Activated T-cell treated with anti-CD3 and anti-CD28 coated beads for 1 hour (primary cell): ENCODE results near the gene MED1.

Experiments
- DNase-seq: peaks from one replicate; pipeline ENCODE4 v3.0.0-alpha.2; 2020; ENCODE audit warnings: low read depth

MED1 gene

GRCh38 chr17:39364236-39365025 is 86.6 kb downstream of the MED1 start:
- DNase-seq: no peak

- DNase-seq: no peak
Measured at GRCh38 chr17:39361064-39361463, 90.0 kb downstream of the MED1 start.

DNA sequence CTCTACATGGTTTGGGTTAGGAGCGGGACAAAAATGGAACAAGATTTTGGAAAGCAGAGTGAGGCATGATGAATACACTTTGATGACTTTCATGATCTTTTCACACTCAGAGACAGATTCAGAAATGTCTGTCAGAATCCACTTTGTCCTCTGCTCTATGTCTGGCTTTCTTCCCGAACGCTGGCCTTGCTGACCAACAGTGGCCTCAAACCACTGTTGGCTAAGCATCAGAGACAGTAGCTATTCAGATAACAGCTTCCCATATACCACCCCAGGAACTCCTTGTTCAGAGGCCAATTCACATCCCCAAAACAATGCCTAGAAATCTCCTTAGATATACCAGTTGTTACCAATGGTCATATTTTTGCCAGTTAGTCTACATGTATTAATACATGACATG is 90.5 kb downstream of the MED1 start:
- no peak for DNase-seq

DNA sequence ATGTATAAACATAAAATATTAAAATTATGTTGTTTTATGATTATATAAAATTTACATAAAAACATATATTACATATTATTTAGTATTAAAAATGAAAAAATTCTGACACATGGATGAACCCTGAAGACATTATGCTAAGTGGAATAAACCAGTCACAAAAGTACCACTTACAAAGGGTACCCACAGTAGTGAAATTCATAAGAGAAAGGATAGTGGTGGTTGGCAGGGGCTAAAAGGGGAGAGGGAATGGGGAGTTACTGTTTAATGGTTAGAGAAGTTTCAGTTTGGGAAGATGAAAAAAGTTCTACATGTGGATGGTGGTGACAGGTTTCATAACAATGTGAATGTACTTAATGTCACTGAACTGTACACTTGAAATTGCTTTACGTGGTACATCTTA is 91.1 kb downstream of the MED1 start:
- DNase-seq: no peak

- no peak for DNase-seq
Measured at GRCh38 chr17:39357986-39358385, 93.1 kb downstream of the MED1 start.

- no peak for DNase-seq
Measured at GRCh38 chr17:39357488-39357887, 93.6 kb downstream of the MED1 start.
